Stimulated activated CD4-positive, alpha-beta T cell treated with anti-CD3 and anti-CD28 coated beads, Interleukin-2, amount 100 ng/mL, for 24 hours (primary cell): ENCODE results near the gene ARR3.
A peak's percentile ranks its signal among the peaks of the same experiment; 100 is the strongest.
"Not testable (repeated sequence)": the region's sequence is repeated elsewhere in the genome, so short reads cannot be mapped to it uniquely, and the experiment has no call there.

Experiments
- DNase-seq, 2 donors: peaks; one replicate each; pipeline ENCODE4 v3.0.0-alpha.2; 2020

The ARR3 gene

GRCh38 chrX:70281951-70282350 lies 13.8 kb downstream of the ARR3 start, which contains the start of gene RAB41:
TSS of gene RAB41 (plus strand) at chrX:70282172. CDS start at chrX:70282218, 46 bp downstream.
- DNase-seq: no peak

GRCh38 chrX:70289168-70289792 lies 21.1 kb downstream of the ARR3 start:
- DNase-seq: no peak

- DNase-seq: peak; percentile 77 to 81
These were observed 21.9 kb downstream of the ARR3 start, which contains the start of the genes KIF4A and PDZD11 for GRCh38 chrX:70289793-70290770. TSS of gene KIF4A (plus strand) at chrX:70290104. CDS start at chrX:70290459, 355 bp downstream. TSS of gene PDZD11 (minus strand) at chrX:70289927. CDS start at chrX:70289341, 586 bp downstream.

GRCh38 chrX:70292788-70293187 lies 24.7 kb downstream of the ARR3 start:
- DNase-seq: no peak

GRCh38 chrX:70293621-70294020 lies 25.5 kb downstream of the ARR3 start:
- no peak for DNase-seq

GRCh38 chrX:70301716-70302115 lies 33.6 kb downstream of the ARR3 start:
- no peak for DNase-seq

GRCh38 chrX:70313503-70313902 lies 45.4 kb downstream of the ARR3 start:
- no peak for DNase-seq

- DNase-seq: no peak
These were observed 54.6 kb downstream of the ARR3 start for GRCh38 chrX:70322784-70323183.

GRCh38 chrX:70323628-70324027 lies 55.5 kb downstream of the ARR3 start:
- not testable (repeated sequence) for DNase-seq

GRCh38 chrX:70324326-70324725 lies 56.2 kb downstream of the ARR3 start:
- DNase-seq: no peak

GRCh38 chrX:70331161-70331560 lies 63.0 kb downstream of the ARR3 start:
- DNase-seq: no peak
